Putamen (tissue), 1 donor: Measurements from ENCODE around the gene ST7.
"Not testable (repeated sequence)": the region's sequence is repeated elsewhere in the genome, so short reads cannot be mapped to it uniquely, and the experiment has no call there.

Source experiments
- DNase-seq: peaks from one replicate; pipeline ENCODE4 v3.0.0-alpha.2; 2016; ENCODE audit warnings: low spot score

The ST7 gene

GRCh38 chr7:116953372-116953905 is at the start of gene ST7:
Gene ST7, plus strand, starts transcription at chr7:116953501. Its CDS starts 40 bp downstream, at chr7:116953541.
- DNase-seq, result peak; percentile 56

GRCh38 chr7:116906391-116906790 is 46.9 kb upstream of the ST7 start:
- DNase-seq, result no peak

DNA sequence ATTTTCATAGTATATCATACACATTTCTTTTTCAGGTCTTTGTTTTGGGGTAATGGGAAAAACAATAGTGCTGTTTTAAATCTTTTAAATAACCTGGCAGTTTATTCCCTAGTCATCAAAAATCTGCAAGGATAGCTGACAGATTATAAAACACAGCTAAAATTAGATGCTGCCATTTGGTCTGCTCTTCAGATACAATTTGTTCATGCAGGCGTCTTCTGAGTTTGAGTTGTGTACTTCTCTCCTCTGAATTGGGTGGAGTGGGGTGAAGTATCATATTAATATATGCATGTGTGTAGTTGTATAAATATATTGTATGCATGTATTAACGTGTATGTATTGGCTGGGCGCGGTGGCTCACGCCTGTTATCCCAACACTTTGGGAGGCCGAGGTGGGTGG is 42.9 kb upstream of the ST7 start:
- DNase-seq, result no peak

DNA sequence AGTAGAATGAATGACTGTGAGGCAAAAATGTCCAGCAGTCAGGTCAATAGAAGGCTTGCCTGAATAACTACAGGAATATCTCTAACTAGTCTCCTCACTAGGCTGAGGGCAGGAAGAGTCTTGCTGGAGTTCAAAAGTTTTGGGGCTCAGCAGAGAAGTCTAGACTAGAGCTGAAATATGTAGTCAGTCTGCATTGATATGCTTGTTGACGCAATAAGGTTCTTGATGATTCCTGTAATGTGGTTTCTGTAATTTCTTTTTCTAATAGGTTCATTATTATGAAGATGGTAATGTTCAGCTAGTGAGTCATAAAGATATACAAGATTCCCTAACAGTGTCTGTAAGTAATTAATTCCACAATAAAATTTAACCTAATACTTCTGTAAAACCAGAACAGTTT is 41.5 kb upstream of the ST7 start:
- DNase-seq, result no peak

DNA sequence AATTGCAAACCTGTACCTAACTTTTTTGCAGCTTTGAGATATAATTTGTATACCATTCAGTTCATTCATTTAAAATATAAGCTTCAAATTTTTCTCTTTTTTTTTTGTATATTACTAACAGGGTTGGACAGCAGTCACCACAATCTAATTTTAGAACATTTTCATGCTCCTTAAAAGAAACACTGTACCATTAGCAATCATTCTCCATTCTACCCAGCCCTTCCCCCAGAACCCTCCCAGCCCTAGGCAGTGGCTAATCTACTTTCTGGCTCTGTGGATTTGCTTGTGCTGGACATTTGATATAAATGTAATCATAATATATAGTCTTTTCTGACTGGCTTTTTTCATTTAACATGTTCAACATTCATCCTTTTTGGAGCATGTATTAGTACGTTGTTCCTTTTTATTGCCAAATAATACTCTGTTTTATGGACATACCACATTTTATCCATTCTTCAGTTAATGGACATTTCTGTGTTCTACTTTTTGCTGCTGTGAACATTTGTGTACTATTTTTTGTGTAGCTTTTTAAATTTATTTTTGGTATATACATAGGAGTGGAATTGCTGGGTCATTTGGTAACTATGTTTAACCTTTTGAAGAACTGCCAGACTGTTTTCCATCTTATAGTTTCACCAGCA is 40.9 kb upstream of the ST7 start:
- DNase-seq, result no peak

- DNase-seq, result no peak
Observed at GRCh38 chr7:116918704-116919103, 34.6 kb upstream of the ST7 start.

DNA sequence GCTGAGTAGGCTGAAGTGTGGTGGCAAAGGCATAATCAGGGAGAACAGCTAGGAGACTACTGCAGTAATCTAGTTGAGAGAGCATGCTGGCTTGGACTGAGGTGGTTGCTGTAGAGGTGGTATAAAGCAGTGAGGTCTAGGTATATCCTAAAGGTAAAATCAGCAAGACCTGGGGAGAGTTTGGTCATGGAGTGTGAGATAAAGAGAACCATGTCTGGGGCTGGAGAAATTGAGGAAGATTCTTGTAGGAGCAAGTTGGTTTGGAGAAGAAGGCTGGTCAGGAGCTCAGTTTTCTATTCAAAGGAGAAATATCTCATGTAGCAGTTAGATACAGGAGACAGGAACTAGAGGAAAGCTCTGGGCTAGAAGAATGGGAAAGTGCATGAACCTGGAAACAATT is 32.9 kb upstream of the ST7 start:
- DNase-seq, result no peak

DNA sequence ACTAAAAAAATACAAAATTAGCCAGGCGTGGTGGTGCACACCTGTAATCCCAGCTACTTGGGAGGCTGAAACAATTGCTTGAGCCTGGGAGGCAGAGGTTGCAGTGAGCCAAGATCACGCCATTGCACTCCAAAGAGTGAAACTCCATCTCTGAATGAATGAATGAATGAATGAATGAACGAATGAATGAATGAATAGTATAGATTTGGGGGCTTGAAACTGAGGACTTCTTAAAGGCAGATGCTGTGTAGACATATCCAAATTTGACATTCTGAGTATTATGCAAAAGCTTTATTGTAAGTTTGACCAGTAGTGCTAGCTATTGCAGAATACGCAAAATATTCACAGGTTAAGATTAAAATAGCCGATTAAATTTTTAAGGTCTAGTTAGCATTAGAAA is 30.8 kb upstream of the ST7 start:
- no peak for DNase-seq

- no peak for DNase-seq
Observed at GRCh38 chr7:116924741-116925140, 28.6 kb upstream of the ST7 start.

DNA sequence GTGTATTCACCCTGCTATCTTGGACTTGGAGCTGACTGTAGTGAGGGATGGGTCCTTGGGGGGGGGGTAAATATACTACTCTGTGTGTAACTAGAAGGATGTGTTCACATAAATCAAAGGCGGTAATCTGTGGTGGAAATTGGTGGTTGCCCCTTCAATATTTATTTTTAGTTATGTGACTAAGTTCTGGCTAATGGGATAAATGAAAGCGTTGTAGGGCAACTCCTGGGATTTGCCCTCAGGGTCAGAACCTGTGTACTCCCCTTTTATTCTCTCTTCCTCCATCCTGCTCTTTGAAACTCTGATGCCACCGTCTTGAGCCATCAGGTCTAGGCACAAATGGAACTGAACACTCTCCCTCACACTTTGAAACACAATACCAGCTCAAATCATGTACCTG is 24.3 kb upstream of the ST7 start:
- DNase-seq, result no peak

DNA sequence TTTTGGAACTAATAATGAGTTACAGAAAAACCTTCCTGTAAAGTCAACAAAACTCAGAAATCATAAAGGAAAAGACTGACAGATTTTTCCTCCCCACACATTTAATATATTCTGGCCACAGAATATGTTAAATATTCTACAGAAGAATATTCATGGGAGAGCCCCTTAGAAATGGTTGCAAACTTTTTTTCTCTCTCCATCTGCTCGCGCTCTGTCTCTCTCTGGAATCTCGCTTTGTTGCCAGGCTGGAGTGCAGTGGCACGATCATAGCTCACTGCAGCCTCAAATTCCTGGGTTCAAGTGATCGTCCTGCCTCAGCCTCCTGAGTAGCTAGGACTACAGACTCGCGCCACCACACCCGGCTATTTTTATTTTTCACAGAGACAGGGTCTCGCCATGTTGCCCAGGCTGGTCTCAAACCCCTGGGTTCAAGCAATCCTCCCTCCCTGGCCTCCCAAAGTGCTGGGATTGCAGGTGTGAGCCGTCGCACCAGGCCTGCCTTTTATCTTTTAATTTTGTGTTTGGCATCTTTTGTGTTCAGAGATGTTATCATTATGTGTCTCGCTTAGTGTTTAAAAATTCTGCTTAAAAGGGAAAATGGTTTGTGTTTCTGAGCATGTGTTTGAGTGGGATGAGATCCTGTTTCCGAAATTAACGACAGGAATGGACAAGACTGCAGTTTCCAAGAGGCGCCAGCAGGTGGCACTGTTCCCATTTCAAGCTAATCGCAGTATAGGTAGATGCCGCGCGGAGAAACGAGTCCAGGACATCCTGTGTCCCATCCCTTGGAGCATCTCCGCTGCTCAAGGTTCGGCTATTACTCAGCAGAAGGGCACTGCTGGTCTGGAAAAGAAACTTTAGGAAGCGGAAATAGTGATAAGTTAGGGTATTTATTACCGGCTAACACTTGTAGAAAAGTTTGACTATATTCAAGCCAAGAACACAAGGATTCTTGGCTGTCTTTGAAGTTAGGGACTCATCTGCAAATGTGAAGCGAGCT is 23.1 kb upstream of the ST7 start:
- DNase-seq, result peak; percentile 71

DNA sequence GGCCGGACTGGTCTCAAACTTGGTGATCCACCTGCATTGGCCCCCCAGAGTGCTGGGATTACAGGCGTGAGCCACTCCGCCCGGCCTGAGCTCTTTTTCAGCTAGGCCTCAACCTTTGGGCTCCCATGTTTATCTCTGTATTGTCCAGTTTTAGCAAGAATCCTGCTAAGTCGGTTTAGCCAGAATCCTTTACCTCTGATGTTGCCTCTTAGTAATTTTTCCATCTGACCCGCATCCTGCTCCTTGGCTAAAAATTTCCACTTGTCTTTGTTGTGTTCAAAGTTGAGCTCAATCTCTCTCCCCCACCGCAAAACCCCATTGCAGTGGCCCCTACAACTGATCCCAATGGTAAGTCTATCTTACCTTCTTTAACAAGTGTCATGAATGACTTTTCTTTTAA is 20.7 kb upstream of the ST7 start:
- DNase-seq, result no peak

DNA sequence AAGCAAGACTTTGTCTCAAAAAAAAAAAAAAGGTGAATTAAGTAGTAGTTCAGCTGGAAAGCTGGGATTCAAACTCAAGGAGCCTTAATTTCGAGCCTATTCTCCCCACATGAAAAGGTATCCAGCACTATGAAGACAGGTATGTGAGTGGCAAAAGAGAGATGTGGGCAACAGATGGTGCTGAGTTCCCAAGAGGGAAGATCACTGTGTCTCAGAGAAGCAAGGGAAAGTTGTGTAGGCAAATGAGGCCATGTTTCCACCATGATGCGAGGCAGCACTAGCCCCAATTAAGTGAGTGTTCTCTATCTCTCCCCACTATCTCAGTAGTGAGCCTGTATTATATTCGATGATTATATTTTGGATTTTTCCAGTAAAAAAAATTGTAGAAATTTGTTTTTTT is 19.8 kb upstream of the ST7 start:
- no peak for DNase-seq

- no peak for DNase-seq
Observed at GRCh38 chr7:116934580-116934979, 18.7 kb upstream of the ST7 start.

DNA sequence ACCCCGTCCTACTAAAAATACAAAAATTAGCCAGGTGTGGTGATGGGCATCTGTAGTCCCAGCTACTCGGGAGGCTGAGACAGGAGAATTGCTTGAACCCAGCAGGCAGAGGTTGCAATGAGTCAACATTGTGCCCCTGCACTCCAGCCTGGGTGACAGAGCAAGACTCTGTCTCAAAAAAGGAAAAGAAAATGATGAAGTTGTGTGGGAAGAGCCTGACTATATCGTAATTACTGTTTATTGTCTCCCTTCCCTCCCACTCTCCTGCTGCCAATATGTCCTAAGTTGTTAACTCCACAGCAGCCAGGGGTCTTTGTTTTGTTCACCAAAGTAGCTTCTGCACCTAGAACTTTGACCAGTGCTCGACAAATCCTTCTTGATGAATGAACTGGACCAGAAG is 16.5 kb upstream of the ST7 start:
- DNase-seq, result not testable (repeated sequence)

GRCh38 chr7:116938678-116939077 is 14.6 kb upstream of the ST7 start:
- DNase-seq, result no peak

DNA sequence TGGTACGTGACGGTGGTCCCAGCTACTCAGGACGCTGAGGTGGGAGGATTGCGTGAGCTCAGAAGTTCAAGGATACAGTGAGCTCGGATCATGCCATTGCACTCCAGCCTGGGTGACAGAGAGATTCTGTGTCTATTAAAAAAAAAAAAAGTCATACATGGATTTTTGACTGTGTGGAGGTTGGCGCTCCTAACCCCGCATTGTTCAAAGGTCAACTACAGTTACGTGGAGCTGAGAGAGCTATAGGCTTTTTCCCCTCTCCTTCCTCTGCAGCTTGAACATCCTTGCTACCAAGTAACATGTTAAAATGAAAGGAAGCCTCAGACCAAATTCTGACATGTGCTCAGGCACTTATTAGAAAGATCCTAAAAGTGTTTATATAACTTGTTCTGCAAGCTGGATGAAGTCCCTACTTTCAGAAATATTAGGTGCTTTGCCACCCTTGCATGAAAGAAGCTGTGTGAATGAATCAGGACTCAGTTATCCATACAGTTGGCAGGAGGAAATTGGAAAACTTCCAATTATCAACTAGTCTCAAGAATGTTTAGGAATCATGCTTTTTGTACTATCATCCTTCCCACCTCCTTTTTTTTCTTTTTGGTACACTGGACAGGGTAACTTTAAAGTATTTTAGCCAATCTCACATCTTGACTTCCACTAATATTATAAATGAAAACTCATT is 12.5 kb upstream of the ST7 start:
- no peak for DNase-seq

- DNase-seq, result no peak
Observed at GRCh38 chr7:116942504-116942903, 10.8 kb upstream of the ST7 start.

DNA sequence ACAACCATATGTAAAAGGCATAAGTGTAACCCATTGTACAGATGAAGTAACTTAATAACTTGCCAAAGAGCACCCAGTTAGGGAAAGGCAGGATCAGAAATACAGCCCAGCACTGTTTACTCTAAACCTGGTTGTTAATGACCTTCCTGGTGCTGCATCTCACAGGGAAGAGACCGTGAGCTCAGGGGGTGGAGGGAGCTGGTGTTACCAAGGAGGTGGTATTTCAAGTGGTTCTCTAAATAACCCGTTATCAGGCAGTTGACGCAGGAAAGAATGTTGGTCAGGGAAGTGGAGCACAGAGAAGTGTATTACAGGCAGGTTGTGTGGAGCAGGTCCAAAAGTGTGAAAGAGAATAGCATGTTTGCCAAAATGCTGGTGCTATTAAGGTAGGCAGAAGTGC is 4.4 kb upstream of the ST7 start:
- DNase-seq, result no peak

GRCh38 chr7:116949941-116950801 is 3.1 kb upstream of the ST7 start:
- DNase-seq, result no peak

DNA sequence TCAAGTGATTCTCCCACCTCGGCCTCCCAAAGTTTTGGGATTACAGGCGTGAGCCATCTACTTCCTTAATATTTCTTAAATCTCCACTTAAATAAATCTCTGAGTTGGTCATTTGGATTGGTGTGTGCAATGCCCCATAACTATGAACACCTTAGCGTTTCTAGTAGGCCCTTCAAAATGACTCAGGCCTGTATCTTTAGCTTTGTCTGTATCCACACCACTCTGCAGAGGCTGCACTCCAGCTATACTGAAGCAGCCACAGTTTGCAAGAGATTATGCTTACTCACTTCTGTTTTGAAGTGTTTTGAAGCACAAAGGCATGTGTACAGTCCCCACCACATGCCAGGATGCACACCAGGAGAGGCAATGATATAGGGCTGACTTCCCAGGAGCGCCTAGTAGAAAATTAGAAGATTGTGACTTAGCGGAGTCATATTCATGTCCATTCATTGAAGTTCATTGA is 2.4 kb upstream of the ST7 start:
- no peak for DNase-seq
